NT2/D1 (cell line): ENCODE measurements around the gene STX11.
"Not testable (repeated sequence)": the region's sequence is repeated elsewhere in the genome, so short reads cannot be mapped to it uniquely, and the experiment has no call there.

Experiments
- DNase-seq: peaks from one replicate; pipeline ENCODE4 v3.0.0-alpha.2; 2011; ENCODE audit warnings: low read depth, low spot score
- H3K27me3 ChIP-seq: 2 replicates; pipeline ENCODE4 v1.6.0; 2011; ENCODE audit warnings: mild to moderate bottlenecking; ENCODE audit not compliant: insufficient read length, insufficient read depth
- H3K36me3 ChIP-seq: 2 replicates; pipeline ENCODE4 v1.6.1; 2011; ENCODE audit warnings: mild to moderate bottlenecking, low read length, mixed read lengths; ENCODE audit not compliant: insufficient read depth, insufficient read length
- H3K4me1 ChIP-seq: 2 replicates; pipeline ENCODE4 v1.5.1; 2011; ENCODE audit not compliant: insufficient read depth, insufficient read length
- H3K4me3 ChIP-seq: 2 replicates; pipeline ENCODE4 v1.5.1; 2011; ENCODE audit warnings: low read depth; ENCODE audit not compliant: insufficient read length
- H3K9ac ChIP-seq: 2 replicates; pipeline ENCODE4 v1.6.0; 2011; ENCODE audit warnings: low read depth; ENCODE audit not compliant: insufficient read length
- H3K9me3 ChIP-seq: 2 replicates; pipeline ENCODE4 v1.5.1; 2011; ENCODE audit warnings: mild to moderate bottlenecking, low read length; ENCODE audit not compliant: insufficient read depth
- SUZ12 ChIP-seq: IDR thresholded peaks from 2 replicates; pipeline ENCODE4 v1.6.1; 2011; ENCODE audit not compliant: insufficient read length, insufficient read depth; ENCODE audit errors: extremely low read depth
- YY1 ChIP-seq: IDR thresholded peaks from 2 replicates; pipeline ENCODE4 v1.6.1; 2011; ENCODE audit not compliant: insufficient read length, insufficient read depth
- ZNF274 ChIP-seq: IDR thresholded peaks from 2 replicates; pipeline ENCODE4 v1.6.1; 2011; ENCODE audit warnings: mild to moderate bottlenecking, low read depth, low read length

STX11 gene

GRCh38 chr6:144176043-144176442 lies 25.7 kb downstream of the STX11 start:
- Histone ChIP-seq H3K4me3 (no peak overlapping the region), H3K9ac (no peak overlapping the region), H3K4me1 (no peaks in the 10 kb centered on the region), H3K36me3 (no peaks in the 10 kb centered on the region), H3K9me3 (no peaks in the 10 kb centered on the region), H3K27me3 (no peaks in the 10 kb centered on the region)
- DNase-seq, result no peak
- TF ChIP-seq ZNF274 (no peak), YY1 (no peak), SUZ12 (no peak)

GRCh38 chr6:144177726-144178125 lies 27.4 kb downstream of the STX11 start:
- no peak for DNase-seq
- no peak overlapping the region for H3K4me3 ChIP-seq
- H3K9me3 ChIP-seq, result no peaks in the 10 kb centered on the region
- no peaks in the 10 kb centered on the region for H3K27me3 ChIP-seq
- TF ChIP-seq YY1 (no peak), SUZ12 (no peak), ZNF274 (no peak)
- H3K9ac ChIP-seq, result no peak overlapping the region
- no peaks in the 10 kb centered on the region for H3K36me3 ChIP-seq
- no peaks in the 10 kb centered on the region for H3K4me1 ChIP-seq

- TF ChIP-seq YY1 (no peak), ZNF274 (no peak), SUZ12 (no peak)
- Histone ChIP-seq H3K27me3 (no peaks in the 10 kb centered on the region), H3K36me3 (no peaks in the 10 kb centered on the region), H3K9me3 (no peaks in the 10 kb centered on the region), H3K4me3 (no peak overlapping the region), H3K4me1 (no peaks in the 10 kb centered on the region), H3K9ac (no peak overlapping the region)
- no peak for DNase-seq
Measured at GRCh38 chr6:144178323-144178722, 28.0 kb downstream of the STX11 start.

GRCh38 chr6:144179237-144179636 lies 28.9 kb downstream of the STX11 start:
- no peak for TF ChIP-seq SUZ12
- no peak for TF ChIP-seq ZNF274
- no peak for TF ChIP-seq YY1
- no peak overlapping the region for H3K9ac ChIP-seq
- no peaks in the 10 kb centered on the region for H3K9me3 ChIP-seq
- no peak overlapping the region for H3K4me3 ChIP-seq
- no peaks in the 10 kb centered on the region for H3K27me3 ChIP-seq
- DNase-seq, result no peak
- no peaks in the 10 kb centered on the region for H3K36me3 ChIP-seq
- no peaks in the 10 kb centered on the region for H3K4me1 ChIP-seq

- H3K9ac ChIP-seq, result no peak overlapping the region
- TF ChIP-seq SUZ12 (no peak), YY1 (no peak), ZNF274 (no peak)
- H3K4me1 ChIP-seq, result no peaks in the 10 kb centered on the region
- no peak overlapping the region for H3K4me3 ChIP-seq
- H3K9me3 ChIP-seq, result no peaks in the 10 kb centered on the region
- no peaks in the 10 kb centered on the region for H3K27me3 ChIP-seq
- no peaks in the 10 kb centered on the region for H3K36me3 ChIP-seq
- no peak for DNase-seq
Measured at GRCh38 chr6:144179828-144180227, 29.5 kb downstream of the STX11 start.

GRCh38 chr6:144180354-144180753 lies 30.0 kb downstream of the STX11 start:
- H3K4me1 ChIP-seq, H3K9ac ChIP-seq, H3K36me3 ChIP-seq, H3K27me3 ChIP-seq, H3K9me3 ChIP-seq, DNase-seq, H3K4me3 ChIP-seq: not testable (repeated sequence)

GRCh38 chr6:144181639-144182038 lies 31.3 kb downstream of the STX11 start:
- no peak for TF ChIP-seq YY1
- TF ChIP-seq ZNF274, result no peak
- TF ChIP-seq SUZ12, result no peak
- no peaks in the 10 kb centered on the region for H3K4me1 ChIP-seq

GRCh38 chr6:144184186-144184585 lies 33.9 kb downstream of the STX11 start:
- H3K27me3 ChIP-seq, H3K9ac ChIP-seq, H3K9me3 ChIP-seq, H3K4me1 ChIP-seq, DNase-seq, H3K4me3 ChIP-seq, H3K36me3 ChIP-seq: not testable (repeated sequence)

More at GRCh38 chr6:144181639-144182038, 31.3 kb downstream of the STX11 start:
- Histone ChIP-seq H3K27me3 (no peaks in the 10 kb centered on the region), H3K9ac (no peak overlapping the region), H3K4me3 (no peak overlapping the region), H3K9me3 (no peaks in the 10 kb centered on the region), H3K36me3 (no peaks in the 10 kb centered on the region)
- DNase-seq, result no peak
